NCI-H2029 treated with DMSO at 0.1 percent for 48 hours (cell line): ENCODE measurements around the gene PRRT1B.
A peak's percentile ranks its signal among the peaks of the same experiment; 100 is the strongest.
"Not testable (repeated sequence)": the region's sequence is repeated elsewhere in the genome, so short reads cannot be mapped to it uniquely, and the experiment has no call there.

Experiments
- DNase-seq: peaks from one replicate; lab custom pipeline; 2025; lab: John Stamatoyannopoulos, UW

PRRT1B gene

DNA sequence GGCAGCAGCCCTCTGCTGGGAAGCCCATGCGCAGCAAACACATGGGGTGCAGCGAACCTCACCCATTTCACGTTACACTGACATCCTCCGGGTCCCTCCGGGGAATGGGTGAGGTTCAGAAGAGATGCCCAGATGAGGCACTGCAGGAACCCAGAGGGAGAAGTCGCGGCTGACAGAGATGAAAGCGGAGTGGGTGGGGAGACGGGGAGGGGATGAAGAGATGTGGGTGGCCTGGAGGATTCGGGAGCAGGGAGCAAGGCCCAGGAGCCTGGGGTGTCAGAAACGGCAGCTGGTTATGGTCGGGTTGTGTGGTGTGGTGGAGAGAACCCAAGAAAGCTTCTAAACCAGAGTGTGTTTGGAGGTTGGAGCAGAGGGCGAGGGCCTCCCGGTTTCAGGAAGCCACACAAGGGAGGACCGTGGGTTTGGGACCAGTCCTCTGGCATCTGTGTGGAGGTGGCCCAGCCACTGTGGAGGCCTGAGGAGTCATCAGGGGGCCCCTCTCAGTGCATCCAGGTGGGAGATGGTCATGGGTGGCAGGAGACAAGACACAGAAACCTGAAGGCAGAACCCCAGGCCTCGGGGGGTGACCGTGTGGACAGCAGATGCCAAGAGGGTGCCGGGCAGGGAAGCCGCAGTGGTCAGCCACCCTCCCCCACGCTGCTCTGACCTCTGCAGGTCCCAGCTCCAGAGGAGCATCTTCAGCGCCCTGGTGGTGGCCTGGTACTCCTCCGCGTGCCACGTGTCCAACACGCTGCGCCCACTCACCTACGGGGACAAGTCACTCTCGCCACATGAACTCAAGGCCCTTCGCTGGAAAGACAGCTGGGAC is 22.9 kb upstream of the PRRT1B start:
- DNase-seq, result no peak

DNA sequence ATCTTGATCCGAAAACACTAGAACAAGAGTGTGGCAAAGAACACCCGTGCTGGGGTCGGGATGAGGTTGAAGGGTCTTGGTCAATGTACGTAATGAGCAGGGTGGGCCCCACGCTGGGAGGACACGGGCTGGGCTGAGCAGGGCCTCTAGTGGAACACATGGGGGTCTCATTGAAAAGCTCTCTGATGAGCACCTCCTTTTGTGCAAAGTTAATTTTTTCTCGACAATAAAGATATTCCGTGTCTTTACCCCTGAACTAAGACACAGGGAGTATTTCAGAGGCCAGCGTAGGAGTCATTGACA is 22.3 kb upstream of the PRRT1B start:
- DNase-seq, result no peak

DNA sequence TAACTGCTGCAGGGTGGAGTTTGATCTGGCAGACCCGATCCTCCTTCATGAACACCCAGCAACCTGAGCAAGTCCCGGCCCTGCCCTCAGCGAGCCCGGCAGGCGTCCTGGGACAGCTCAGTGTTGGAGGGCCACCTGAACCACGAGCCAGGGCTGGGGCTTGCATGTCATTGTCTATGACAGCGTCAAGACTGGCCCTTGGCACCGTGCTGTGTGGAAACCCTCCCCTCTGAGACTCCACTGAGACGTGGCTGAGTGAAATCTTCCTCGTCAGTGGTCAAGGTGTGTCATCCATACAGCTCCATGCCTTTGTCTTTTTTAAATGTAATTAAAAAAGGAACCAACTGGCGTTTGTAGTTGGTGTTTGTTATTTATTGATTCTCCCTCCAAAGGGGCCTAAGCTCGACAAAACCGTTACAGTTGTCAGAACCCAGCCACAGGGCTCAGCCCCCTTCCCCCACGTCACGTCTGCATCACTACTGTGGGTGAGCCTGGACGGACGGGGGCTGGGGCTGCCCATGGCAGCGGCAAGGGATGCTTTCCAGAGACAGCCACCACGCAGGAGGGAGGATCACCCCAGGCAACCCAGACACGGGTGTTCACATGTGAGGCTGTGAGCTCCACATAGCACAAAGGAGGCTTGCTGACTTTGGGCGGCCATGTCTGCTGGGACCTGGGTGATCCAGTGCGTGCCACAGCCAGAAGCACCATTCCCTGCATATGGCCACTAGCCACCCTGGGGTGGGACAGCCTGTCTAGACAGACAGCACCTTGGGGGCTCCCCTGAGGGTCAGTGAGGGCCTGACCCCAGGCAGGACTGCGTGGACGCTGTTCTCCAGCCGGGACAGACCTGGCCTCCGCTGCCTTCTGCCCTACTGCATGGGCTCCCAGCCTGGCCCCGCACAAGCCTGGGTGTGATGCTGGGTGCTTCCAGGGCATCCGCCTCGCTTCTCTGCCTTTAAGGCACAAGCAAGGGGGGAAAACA is 21.6 kb upstream of the PRRT1B start:
- no peak for DNase-seq

DNA sequence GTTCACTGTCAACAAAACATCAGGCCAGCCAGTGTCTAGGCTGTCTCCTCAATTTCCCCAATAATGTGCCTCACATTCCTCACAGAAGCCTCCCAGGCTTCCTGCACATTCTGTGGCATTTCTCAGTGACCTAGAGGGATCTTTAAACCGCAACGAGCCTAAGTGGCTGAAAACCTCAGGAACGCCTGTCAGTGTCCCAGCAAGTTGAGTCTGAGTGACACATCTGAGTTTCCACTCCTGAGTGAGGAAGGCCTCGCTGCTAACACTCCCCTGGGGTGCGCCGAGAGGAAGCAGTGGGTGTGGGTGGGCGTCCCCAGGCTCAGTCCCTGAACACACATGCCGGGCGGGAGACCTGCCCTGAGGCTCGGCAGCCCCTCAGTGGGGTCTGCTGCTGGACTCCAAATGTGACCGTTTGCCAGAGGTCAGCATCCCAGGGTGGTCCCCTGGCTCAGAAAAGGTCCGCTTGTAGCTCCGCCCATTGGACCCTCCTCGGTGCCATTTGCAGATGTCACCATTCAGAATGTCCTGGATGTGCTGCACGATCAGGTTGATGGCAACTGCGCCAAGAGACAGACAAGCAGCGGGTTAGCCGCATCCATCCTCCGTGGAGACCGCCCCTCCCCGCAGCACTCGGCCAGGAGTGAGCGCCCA is 20.5 kb upstream of the PRRT1B start:
- DNase-seq, result no peak

DNA sequence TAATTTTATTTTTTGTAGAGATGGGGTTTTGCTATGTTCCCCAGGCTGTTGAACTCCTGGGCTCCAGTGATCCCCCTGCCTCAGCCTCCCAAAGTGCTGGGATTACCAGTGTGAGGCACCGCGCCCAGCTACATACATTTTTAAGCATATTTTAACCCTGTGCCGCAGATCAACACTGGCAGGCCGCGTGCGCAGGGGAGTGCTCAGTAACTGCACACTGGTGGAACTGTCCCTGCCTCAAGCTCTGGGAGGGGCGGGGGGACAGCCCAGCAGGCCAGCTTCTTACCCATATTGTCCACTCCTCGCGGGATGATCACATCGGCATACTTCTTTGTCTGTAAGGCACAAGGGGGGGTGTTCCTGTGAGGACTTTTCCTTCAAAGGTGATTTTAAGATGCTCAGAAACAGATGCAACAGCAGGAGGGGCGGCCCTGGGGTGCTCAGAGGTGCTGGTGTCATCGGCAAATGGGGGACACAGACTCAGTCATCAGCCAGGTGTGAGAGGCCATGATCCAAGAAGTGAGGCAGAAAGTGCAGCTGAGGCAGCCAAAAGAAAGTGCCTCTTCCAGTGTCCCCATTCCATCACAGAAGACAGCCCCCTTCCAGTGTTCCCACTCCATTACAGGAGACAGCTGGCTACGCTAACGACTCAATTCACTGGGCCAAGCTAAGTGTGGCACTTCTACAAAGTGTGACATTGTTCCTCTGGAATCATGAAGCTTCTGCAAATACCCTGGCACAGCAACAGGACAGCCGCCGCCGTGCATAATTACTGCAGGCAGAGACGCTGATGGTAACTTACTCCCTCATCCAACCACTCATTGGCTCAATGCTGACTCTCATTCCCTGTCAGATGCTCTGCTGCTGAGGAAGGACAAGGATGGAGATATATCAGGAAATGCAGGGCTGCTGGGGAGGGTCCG is 19.4 kb upstream of the PRRT1B start:
- no peak for DNase-seq

DNA sequence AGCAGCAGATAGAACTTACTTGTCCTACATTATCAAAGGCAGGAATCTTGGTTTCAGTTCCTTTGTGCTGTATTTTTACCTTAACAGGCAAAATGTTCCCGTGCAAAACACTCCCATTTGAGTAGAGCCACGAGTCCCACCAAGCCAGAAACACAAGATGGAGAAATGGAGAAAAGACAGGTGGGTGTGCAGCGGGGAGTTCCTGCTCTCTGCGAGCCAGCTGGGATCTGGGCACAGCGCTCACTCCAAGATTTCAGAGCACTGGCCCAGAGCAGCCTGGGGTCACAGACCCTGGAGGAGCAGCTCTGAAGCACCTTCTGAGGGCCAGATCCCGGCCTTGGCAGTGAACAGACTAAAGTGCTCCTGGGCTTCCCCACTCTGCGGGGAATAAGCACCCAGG is 17.1 kb upstream of the PRRT1B start:
- DNase-seq, result no peak

DNA sequence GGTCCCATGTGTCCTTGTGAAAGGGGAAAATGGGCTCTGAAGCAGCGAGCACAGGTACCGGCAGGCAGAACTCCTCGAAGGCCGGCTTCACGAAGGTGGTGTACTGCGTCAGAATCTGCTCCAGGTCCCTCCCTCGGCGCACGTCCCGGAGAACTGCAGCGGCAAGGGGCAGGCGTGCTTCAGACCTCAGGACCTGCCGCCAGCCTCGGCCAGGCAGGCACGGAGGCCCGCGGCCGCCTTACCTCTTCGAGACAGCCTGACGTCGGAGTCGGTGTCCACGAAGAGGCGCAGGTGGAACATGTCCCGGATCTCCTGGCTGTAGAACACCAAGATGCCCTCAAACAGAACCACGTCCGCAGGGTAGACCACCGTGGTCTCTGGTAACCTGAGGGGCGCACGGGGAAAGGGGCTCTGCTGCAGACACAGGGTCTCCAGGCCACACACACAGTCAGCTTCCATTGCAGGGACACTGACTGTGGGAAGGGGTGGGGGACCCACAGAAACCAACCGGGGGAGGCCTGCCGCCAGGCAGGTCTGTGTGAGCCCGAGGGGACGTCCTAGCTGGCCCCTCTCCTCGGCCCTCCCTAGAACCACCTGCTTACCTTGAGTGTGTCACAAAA is 16.3 kb upstream of the PRRT1B start:
- no peak for DNase-seq

DNA sequence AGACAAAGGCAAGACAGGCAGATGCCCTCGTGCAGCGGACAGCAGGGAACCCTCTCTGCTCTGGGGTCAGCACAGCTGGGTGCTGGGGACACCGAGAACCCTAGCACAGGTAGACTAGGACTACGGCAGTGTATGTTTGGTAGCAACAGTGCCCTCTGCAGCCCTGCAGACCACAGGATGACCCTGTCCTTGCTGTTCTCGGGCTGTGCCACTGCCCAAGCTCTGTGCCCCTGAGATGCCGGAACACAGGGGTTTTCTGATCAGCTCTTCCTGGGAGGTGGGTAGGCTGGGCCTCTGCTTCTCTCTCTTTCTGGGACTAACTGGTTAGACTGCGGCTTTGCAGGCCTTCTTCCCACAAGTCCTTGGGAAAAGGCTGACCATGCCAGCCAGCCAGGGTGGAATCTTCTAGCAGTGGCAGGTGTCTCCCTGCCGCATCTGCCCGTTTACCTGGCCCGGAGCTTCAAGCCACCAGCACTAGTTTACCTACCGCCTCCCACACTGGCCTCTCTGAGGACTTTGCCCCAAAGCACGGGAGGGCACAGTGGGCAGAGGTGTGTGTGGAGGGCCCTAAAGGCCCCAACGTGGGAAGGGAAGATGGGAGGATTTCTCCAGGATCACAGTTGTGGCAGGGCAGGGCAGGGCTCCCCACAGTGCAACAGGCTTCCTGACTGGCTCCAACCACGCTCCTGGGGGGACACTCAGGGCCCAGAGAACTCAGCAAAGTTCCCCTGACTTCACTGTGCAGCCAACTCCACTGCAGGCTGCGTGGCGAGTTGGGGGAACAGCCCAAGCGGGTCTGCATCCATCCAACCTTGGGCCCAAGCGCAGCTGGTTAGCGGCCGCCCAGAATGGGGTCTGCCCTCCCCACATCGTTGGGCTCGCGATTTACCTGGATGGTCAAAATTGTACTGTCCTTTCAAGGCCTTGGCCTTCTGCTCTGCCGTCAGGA is 15.5 kb upstream of the PRRT1B start:
- no peak for DNase-seq

DNA sequence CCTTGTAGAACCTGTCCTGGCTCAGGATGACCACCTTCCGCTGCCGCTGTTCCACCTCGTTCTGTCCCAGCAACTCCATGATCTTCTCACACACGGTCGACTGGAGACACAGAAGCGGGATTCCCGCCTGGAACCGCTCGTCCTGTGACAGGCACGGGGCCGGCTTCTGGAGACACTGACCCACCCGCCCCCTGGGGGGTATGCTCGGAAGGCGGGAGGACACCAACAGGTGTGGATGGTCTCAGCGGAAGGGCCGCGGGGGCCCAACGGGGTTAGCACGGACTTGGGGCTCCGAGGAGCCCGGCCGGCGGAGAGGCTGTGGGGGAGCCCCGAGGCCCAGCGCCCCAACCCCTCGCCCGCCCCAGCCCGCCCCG is 14.8 kb upstream of the PRRT1B start:
- DNase-seq, result no peak

DNA sequence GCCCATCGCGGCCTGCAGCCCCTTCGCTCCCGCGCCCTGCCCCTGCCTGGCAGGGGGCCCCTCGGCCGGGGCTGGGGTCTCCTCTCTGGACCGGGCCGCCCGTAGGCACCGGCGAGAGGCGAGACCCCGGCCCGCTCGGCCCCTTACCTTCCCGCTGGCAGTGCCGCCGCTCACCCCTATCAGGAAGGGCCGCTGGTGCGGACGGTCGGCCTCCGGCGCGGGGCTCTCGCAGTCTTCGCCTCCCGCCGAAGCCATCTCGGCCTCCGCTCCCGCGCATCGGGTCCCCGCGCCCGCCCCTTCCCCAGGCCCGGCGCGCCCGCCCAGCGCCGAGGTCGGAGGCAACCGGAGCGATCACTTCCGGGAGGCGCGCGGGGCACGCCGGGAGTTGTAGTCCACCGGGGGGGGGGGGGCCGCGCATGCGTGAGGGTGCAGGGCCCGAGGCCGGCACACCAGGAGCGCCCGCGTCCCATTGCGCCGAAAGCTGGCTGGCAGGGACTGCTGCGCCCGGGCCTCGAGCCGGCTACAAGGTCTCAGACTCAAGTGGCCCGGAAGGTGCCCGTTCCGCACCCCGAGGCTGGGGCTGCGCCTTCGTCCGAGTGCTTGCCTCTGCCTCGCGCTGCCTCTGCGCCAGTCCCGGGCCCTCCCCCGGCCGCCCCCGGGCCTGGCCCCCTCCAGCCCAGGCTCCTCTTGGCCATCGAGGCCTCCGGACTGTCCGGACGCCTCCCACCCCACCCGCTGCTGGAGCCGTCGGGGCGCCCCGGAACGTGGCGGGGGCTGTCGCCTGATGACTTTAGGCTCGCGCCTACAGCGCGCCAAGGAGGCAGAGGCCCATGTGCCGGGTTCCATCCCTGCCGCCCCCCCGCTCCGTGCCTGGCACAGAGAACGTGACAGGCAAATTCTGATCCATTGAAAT is 14.1 kb upstream of the PRRT1B start, which contains the start of gene UCK1:
UCK1 (minus strand) TSS at position 344 of the 913 bp plus-strand sequence; CDS start at position 255, 89 bp downstream.
- DNase-seq, result peak; percentile 54

DNA sequence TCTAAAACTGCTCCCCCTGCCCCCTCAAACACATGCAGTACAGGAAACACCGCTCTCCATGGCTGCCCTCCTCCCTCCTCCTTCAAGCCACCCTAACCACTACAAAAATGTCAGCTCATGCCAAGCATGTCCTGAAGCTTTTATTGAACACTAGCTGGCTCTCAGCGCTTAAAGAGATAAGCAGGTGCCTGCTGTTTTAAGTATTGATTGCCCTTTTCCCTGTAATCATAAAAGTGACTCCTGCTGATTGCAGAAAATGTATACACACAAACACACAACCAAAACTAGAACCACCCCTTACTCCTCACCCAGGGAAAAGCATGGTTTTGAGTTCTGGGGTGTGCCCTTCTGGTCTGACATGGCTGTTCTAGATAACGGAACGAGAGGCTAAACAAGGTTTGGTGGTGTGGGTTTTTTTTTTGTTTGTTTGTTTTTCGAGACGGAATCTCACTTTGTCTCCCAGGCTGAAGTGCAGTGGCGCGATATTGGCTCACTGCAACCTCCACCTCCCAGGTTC is 10.5 kb upstream of the PRRT1B start:
- DNase-seq, result no peak

DNA sequence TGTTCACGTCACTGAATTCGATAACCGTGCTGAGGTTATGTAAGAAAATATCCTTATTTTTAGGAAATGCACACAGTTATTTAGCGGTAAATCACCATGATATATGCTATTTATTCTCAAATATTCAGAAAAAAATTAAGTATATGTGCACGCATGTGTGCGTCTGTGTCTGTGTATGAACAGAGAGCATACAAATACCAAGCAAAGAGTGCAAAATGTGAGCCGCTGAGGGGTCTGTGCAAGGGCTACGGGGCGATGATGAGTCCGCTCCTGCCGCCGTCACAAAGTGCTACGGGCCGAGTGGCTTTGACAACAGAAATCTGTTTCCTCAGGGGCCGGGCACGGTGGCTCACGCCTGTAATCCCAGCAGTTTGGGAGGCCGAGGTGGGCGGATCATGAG is 7.4 kb upstream of the PRRT1B start:
- no peak for DNase-seq

DNA sequence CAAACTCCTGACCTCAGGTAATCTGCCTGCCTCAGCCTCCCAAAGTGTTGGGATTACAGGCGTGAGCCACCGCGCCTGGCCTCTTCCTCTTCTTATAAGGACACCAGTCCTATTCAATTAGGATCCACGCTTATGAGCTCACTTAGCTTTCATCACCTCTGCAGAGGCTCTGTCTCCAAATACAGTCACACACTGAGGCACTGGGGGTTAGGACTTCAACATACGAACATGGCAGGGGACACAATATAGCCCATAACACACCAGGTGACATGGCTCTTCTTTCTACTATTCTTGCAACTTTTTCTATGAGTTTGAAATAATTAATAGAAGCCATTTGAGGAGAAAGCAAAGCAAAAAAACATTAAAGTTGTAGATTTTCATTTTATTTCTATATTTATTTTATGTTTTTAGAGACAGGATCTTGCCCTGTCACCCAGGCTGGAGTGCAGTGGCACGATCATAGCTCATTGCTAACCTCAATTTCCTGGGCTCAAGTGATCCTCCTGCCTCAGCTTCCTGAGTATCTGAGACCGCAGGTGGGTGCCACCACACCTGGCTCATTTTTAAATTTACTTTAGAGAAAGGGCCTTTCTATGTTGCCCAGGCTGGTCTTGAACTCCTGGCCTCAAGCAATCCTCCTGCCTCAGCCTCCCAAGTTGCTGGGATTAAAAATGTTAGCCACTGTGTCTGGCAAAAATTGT is 6.0 kb upstream of the PRRT1B start:
- no peak for DNase-seq

DNA sequence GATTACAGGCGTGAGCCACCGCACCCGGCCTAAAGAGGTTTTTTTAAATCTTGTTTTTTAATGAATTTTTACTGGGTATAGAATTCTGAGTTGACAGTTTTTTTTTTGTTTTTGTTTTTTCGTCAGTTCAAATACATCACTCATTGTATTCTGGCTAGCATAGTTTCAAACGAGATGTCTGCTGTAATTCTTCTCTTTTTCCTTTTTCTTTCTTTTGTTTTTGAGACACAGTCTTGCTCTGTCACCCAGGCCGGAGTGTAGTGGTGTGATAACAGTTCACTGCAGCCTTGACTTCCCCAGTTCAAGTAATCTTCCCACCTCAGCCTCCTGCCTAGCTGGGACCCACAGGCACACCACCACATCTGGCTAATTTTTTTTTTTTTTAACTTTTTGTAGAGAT is 2.2 kb upstream of the PRRT1B start:
- DNase-seq, result no peak

DNA sequence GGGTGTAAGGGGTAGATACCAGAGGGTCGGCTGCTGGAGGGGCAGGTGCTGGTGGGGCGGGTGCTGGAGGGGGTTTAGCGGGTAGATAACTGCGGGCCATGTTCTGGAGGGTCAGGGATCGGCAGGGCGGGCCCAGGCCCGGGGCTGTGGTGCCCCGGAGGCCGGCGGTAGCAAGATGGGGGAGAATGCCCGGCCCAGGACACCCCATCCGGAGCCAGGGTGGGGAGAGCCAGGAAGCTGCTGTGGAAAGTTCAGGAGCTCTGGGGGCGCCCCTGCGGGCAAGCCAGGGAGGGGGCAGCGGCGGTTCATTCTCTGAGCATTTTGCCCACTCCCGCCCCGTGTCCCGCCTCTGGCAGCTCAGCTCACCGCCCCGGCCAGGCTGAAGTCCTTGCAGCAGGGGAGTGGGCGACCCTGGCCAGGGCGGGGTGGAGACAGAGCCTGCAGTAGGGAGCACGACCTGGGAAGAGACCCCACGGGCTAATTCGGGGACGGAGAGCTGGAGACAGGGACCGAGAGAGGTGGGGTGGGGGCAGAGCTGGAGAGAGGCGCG is 538 bp downstream of the PRRT1B start:
- no peak for DNase-seq

DNA sequence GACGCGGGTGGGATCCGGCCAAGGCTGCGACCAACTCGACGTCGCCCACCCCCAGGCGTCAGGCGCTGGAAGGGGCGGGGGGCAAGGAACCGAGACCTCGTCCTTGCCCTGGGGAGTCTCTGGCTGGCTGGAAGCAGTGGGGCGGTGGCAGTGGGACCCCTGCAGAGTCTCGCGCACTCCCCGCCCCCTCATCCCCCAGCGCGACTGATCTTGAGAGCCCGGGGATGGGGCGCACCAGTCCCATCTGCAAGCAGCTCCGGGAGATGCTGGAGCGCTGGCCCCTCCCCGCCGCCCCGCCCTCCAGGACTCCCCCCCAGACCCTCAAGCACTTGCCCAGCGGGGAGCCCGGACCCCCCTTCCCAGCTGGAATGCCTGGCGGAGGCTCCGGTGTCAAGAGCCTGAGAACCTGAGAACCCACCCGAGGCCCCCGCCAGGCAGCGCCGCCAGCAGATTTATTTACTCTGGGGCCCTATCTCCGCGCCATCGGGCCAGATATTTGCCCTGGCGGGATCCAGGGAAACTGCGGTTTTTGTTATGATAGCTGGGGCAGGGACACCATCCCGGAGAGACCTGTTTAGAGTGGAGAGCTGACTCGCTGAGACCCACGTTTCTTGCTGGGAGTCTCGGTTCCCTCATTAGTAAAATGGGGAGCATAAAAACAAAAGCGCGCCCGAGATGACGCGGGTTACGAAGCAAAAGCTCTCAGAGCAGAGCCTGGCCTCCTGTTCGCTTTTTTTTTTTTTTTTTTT is 1.2 kb downstream of the PRRT1B start:
- no peak for DNase-seq

DNA sequence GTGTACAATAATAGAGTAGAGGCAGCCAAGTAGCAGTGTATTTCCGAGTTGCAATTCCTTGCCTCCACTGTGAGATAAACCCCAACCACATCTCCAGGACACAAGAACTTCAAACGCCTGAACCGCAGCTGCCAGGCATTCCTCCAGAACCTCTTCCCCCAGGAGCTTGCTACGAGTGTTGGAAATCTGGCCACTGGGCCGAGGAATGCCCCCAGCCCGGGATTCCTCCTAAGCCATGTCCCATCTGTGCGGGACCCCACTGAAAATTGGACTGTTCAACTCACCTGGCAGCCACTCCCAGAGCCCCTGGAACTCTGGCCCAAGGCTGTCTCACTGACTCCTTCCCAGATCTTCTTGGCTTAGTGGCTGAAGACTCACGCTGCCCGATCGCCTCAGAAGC is 3.9 kb downstream of the PRRT1B start:
- DNase-seq, result not testable (repeated sequence)
